Esophagus squamous epithelium (tissue), 5 donors: ENCODE data around the gene PPM1L. TPM values are rescaled to one million over a fixed set of nuclear protein-coding genes. Genes with fewer than 3 reads are reported as not detected.
"Not testable (repeated sequence)": the region's sequence is repeated elsewhere in the genome, so short reads cannot be mapped to it uniquely, and the experiment has no call there.

Source experiments
- DNase-seq: peaks from one replicate; lab custom pipeline; 2025; lab: John Stamatoyannopoulos, UW
- H3K27ac ChIP-seq, 4 donors: fragments of 200-600 bp; sonication (generic); one replicate each; pipeline ENCODE4 v1.5.1; 2016 to 2019; ENCODE audit warnings: mild to moderate bottlenecking in 1 of 4
- H3K27me3 ChIP-seq, 4 donors: fragments of 200-600 bp; sonication (generic); 1 replicate in 3 of 4; 2 replicates in 1 of 4; pipeline versions ENCODE4 v1.5.1 to v1.6.0; 2017 to 2021; ENCODE audit warnings: antibody characterized with exemption in 1 of 4
- H3K36me3 ChIP-seq, 3 donors: fragments of 200-600 bp; sonication (generic); one replicate each; pipeline ENCODE4 v1.5.1; 2016 to 2019
- H3K4me1 ChIP-seq, 3 donors: fragments of 200-600 bp; sonication (generic); one replicate each; pipeline ENCODE4 v1.5.1; 2017 to 2019
- H3K4me3 ChIP-seq, 4 donors: fragments of 200-600 bp; sonication (generic); 1 replicate in 3 of 4; 2 replicates in 1 of 4; pipeline ENCODE4 v1.5.1; 2016 to 2019; ENCODE audit warnings: mild to moderate bottlenecking in 2 of 4, moderate library complexity in 1 of 4
- H3K9me3 ChIP-seq, 3 donors: fragments of 200-600 bp; sonication (generic); one replicate each; pipeline ENCODE4 v1.5.1; 2016 to 2019
- POLR2A ChIP-seq, 4 donors: fragments of 450-650 bp; IDR thresholded peaks; one replicate each; pipeline ENCODE4 v1.6.1; 2017; ENCODE audit warnings: antibody characterized with exemption in 4 of 4, mild to moderate bottlenecking in 4 of 4, moderate library complexity in 3 of 4
- WGBS, 2 donors: methylation state at CpG; one replicate each; pipeline ENCODE4 v1.1.5; 2018; 5-methylcytosine and 5-hydroxymethylcytosine counted together
- intact Hi-C: fragments of 100-400 bp; cut with DNase I; formaldehyde crosslinking; loops from one replicate; pipeline ENCODE4 v1.15.0; 2022
- total RNA-seq, 4 donors: library from RNA; depleted of rRNA; stranded (reverse); fragments of >200 nt; gene quantifications; one replicate each; pipeline ENCODE4 v1.1.0, GENCODE V29; 2016
- TF ChIP-seq, protein P1 (sequence below), 6 experiments: fragments of 450-650 bp in 4 of 6; fragments of 200-600 bp in 2 of 6; sonication (generic) in 2 of 6; IDR thresholded peaks; one replicate each; pipeline ENCODE4 v1.5.1; 2016 to 2019; ENCODE audit warnings: antibody characterized with exemption in 6 of 6, mild to moderate bottlenecking in 4 of 6, moderate library complexity in 4 of 6
- donor health status: DM: yes; HTN: yes; CAD: no.

The PPM1L gene
- total RNA-seq, 4 donors from 2014 or later = 9.1 to 18.1 (median 12.1) TPM

DNA sequence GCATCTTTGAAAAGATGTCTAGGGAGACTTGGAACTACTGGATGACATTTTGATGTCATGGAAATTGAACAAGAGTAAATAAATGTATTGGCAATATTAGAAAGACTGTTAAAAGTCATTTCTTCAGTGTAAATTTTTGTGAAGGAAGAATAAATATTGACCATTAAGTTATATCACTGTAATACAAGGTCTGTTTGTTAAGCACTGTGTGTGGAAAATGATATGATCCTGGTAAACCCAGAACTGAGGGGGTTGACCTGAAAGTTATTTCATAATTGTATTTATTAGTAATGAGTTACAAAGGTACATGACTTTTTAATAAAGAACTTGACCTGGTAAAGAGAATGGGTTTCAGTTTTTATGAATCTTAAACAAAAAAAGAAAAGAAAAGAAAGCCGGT lies 242.6 kb downstream of the PPM1L start:
- DNase-seq = no peak
- intact Hi-C loops = no loop called here
- WGBS, 2 donors = 85 to 94% methylated on average over 1 of the region's 1 CpG
- no peak overlapping the region for H3K27ac ChIP-seq
- no peaks in the 10 kb centered on the region for H3K9me3 ChIP-seq
- no peaks in the 10 kb centered on the region for H3K36me3 ChIP-seq
- H3K4me3 ChIP-seq = no peak overlapping the region
- no peak for TF ChIP-seq POLR2A (IDR thresholded peaks at IDR 0.05)
- TF ChIP-seq, protein P1, sequence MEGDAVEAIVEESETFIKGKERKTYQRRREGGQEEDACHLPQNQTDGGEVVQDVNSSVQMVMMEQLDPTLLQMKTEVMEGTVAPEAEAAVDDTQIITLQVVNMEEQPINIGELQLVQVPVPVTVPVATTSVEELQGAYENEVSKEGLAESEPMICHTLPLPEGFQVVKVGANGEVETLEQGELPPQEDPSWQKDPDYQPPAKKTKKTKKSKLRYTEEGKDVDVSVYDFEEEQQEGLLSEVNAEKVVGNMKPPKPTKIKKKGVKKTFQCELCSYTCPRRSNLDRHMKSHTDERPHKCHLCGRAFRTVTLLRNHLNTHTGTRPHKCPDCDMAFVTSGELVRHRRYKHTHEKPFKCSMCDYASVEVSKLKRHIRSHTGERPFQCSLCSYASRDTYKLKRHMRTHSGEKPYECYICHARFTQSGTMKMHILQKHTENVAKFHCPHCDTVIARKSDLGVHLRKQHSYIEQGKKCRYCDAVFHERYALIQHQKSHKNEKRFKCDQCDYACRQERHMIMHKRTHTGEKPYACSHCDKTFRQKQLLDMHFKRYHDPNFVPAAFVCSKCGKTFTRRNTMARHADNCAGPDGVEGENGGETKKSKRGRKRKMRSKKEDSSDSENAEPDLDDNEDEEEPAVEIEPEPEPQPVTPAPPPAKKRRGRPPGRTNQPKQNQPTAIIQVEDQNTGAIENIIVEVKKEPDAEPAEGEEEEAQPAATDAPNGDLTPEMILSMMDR (IDR thresholded peaks at IDR 0.05) = no peak
- no peaks in the 10 kb centered on the region for H3K27me3 ChIP-seq
- H3K4me1 ChIP-seq = no peaks in the 10 kb centered on the region

DNA sequence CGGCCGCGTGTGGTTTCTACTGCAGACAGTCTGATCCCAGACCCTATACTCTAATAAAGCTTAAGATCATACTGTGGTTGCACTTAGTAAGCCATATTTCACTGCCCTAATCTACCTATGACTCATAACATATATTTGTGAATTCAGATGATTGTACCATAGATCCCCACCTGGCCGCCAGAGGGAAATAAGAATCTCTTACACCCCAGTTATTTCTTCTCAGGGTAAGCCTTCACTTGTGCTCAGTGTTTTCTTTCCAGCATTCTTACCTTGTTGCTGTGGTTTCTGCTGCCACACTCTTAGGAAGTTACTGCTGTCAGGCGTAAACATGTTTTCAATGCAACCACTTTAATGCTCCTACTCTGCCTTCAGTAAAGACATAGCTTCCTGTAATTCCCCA lies 243.2 kb downstream of the PPM1L start:
- Histone ChIP-seq H3K36me3 (no peaks in the 10 kb centered on the region), H3K9me3 (no peaks in the 10 kb centered on the region), H3K4me1 (no peaks in the 10 kb centered on the region), H3K27me3 (no peaks in the 10 kb centered on the region), H3K4me3 (no peak overlapping the region), H3K27ac (no peak overlapping the region)
- TF ChIP-seq, protein P1 (IDR thresholded peaks at IDR 0.05) = peak in 2 of 6 experiments; percentile 14 to 30
- no peak for TF ChIP-seq POLR2A (IDR thresholded peaks at IDR 0.05)
- intact Hi-C loops = no loop called here
- WGBS, 2 donors = 55 to 78% methylated on average over 5 of the region's 5 CpGs
- no peak for DNase-seq

DNA sequence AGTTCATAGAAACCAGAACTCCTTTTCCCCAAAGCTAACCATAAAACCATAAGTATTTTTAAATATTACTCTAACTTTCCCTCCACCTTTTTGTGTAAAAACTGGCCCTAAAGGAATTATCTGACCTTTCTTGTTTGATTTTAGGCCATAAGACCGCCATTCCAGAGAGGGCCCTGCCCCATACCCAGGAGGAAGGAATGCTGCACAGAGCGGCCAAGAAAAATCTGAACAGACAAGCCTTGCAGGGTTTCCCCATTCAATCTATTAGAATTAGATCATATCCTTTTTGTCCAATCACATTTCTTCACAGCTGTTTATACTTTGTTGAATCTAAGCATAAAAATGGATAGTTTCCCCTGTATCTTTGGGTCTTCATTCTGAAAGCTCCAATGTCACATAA lies 252.1 kb downstream of the PPM1L start:
- Histone ChIP-seq H3K27me3 (no peaks in the 10 kb centered on the region), H3K4me3 (no peak overlapping the region), H3K27ac (no peak overlapping the region), H3K36me3 (no peaks in the 10 kb centered on the region), H3K9me3 (no peaks in the 10 kb centered on the region), H3K4me1 (no peaks in the 10 kb centered on the region)
- intact Hi-C loops = no loop called here
- no peak for TF ChIP-seq POLR2A (IDR thresholded peaks at IDR 0.05)
- TF ChIP-seq, protein P1 (IDR thresholded peaks at IDR 0.05) = no peak
- no peak for DNase-seq
- 48 to 76% methylated on average over 2 of the region's 2 CpGs for WGBS, 2 donors

DNA sequence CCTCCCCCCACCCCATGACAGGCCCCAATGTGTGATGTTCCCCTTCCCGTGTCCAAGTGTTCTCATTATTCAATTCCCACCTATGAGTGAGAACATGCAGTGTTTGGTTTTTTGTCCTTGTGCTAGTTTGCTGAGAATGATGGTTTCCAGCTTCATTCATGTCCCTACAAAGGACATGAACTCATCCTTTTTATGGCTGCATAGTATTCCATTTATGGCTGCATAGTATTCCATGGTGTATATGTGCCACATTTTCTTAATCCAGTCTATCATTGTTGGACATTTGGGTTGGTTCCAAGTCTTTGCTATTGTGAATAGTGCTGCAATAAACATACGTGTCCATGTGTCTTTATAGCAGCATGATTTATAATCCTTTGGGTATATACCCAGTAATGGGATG lies 254.1 kb downstream of the PPM1L start:
- H3K27ac ChIP-seq, H3K9me3 ChIP-seq, H3K36me3 ChIP-seq, DNase-seq, H3K27me3 ChIP-seq, H3K4me1 ChIP-seq, H3K4me3 ChIP-seq, intact Hi-C loops: not testable (repeated sequence)
- 82 to 84% methylated on average over 2 of the region's 2 CpGs for WGBS, 2 donors

DNA sequence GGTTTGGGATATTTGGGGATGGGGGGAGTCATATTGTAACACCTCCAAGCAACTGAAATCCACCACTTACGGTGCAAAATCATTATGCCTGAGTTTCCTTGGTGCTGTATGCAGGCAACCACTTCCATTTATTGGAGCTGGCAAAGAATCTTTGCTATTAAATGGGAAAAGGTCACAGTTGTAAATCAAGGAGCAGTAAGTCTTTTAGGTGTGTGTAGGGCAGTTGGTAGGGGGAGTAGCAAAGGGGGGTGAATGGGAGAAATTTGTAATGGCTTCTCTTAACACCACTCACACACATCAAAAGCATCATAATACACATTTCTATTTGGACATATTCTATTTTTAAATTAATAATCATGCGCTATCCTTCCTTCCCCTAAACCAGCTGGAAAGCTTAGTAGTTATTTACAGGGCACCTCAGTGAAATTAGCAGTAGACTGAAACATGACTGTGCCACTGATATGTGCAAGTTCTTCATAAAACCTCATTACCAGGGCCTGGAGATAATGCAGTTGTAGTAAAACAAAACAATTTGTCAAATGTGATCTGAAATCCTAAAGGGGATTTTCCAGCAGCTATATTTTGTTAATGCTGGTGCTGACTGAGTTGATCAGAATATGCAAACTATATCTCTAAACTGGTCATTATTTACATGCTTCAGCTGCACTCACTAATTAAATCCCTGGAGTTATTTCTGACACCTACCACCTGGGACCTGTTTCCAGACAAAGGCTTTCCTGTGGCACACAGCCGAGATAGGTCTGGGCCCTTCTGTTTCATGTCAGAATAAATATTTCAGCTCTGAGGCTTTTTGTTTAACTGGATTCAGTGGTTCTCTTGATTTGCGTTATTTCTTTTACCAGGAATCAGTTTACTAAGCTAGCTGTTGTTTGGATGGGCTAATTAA lies 259.1 kb downstream of the PPM1L start:
- no peaks in the 10 kb centered on the region for H3K9me3 ChIP-seq
- peaks cover 0 to 8% (median 0%) of the 10 kb centered on the region in 3 donors for H3K4me1 ChIP-seq
- TF ChIP-seq POLR2A (IDR thresholded peaks at IDR 0.05) = no peak
- TF ChIP-seq, protein P1 (IDR thresholded peaks at IDR 0.05) = no peak
- DNase-seq = no peak
- no peak overlapping the region for H3K27ac ChIP-seq
- H3K27me3 ChIP-seq = no peaks in the 10 kb centered on the region
- 56 to 66% methylated on average over 4 of the region's 4 CpGs for WGBS, 2 donors
- intact Hi-C loops = no loop called here
- H3K36me3 ChIP-seq = no peaks in the 10 kb centered on the region
- no peak overlapping the region for H3K4me3 ChIP-seq
